GM12872 (cell line): ENCODE measurements around the gene SSTR5.

ENCODE experiments used
- TF ChIP-seq, protein P1 (sequence below): IDR thresholded peaks from 3 replicates; pipeline ENCODE4 v1.5.1; 2011; ENCODE audit warnings: low read depth, mild to moderate bottlenecking, low read length, moderate library complexity; ENCODE audit not compliant: insufficient read depth

The SSTR5 gene

DNA sequence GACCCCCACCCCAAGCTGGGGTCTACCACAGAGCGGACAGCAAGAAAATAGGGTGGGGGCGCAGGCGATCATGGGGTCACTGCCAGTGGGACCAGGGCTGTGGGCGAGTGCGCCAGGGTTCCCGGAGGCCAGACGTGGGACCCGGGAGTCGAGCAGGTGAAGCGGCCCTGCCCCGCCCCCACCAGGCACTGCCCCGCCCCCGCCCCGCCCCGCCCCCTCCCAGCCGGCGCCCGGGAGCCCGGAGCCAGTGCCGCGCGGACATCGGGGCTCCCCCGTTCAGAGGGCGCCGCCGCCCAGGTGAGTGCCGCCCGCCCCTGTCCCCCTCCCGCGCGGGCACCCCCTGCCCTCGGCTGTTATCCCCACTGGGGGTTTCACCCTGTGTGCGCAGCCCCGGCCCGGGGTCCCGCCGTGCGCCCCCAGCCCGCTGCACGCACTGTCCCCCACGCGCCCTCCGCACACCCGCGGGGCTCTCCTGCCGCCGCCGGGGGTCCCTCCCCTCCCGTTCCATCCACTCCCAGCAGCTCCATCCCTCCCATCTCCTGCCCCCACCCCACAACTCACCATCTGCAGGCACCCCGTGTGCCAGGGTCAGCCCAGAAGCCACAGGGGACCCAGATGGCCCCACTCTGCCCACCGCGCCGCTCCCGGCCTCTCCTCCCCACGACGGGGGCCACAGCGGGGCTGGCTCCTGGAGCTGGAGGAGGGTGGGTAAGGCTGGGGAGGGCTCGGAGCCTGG is at the start of gene SSTR5:
Gene SSTR5 (plus strand): TSS at position 222 of the 736 bp plus-strand sequence. CDS start 6,122 bp downstream, outside the sequence.
- TF ChIP-seq, protein P1, sequence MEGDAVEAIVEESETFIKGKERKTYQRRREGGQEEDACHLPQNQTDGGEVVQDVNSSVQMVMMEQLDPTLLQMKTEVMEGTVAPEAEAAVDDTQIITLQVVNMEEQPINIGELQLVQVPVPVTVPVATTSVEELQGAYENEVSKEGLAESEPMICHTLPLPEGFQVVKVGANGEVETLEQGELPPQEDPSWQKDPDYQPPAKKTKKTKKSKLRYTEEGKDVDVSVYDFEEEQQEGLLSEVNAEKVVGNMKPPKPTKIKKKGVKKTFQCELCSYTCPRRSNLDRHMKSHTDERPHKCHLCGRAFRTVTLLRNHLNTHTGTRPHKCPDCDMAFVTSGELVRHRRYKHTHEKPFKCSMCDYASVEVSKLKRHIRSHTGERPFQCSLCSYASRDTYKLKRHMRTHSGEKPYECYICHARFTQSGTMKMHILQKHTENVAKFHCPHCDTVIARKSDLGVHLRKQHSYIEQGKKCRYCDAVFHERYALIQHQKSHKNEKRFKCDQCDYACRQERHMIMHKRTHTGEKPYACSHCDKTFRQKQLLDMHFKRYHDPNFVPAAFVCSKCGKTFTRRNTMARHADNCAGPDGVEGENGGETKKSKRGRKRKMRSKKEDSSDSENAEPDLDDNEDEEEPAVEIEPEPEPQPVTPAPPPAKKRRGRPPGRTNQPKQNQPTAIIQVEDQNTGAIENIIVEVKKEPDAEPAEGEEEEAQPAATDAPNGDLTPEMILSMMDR: no peak

DNA sequence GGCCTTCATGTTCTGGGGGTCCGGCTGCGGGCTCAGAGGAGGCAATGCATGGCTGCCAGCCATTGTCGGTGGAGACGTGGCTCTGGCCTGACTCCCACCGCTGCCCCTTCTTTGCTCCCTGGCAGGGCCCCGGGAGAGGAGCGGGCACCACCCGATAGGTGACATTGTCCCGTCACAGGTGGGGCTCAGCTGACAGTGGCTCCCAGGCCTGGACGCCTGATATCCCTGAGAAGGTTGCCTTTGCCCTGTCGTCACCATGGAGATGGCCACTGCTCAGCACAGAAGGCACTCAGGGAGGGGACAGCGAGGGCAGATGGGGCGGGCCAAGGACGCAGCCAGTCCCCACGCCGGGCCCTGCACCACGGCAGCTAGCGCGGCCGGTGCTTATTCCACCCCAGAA is 48.4 kb upstream of the SSTR5 start:
- TF ChIP-seq, protein P1: no peak

DNA sequence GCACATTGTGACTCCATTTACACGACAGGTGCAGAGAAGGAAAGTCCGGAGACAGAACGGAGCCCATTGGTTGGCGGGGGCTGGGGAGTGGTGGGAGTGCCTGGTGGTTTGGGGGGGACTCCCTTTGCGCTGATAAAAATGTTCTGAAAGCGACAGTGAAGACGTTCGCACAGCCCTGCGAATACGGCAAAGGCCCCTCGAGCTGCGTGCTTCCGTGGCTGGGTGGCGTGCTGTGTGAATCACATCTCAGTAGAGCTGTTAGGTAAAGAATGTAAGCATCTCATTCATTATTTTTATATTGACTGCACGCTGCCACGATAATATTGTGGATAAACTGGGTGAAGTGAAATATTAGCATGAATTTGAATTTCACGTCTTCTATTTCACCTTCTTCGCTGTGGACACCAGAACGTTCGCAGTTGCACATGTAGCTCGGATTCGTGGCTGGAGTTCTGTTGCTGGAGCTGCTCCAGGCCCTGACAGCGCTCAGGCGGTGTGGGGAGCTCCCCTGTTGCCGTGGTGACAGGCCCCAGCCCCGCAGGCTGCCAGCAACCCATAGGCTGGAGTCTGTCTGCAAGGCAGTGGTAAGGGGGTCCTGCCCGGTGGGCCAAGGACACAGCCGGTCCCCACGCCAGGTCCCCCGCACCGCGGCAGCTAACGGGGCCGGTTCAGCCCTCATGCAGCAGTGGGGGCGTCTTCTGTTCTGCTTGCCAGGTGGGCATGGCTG is 46.3 kb upstream of the SSTR5 start:
- TF ChIP-seq, protein P1: no peak

DNA sequence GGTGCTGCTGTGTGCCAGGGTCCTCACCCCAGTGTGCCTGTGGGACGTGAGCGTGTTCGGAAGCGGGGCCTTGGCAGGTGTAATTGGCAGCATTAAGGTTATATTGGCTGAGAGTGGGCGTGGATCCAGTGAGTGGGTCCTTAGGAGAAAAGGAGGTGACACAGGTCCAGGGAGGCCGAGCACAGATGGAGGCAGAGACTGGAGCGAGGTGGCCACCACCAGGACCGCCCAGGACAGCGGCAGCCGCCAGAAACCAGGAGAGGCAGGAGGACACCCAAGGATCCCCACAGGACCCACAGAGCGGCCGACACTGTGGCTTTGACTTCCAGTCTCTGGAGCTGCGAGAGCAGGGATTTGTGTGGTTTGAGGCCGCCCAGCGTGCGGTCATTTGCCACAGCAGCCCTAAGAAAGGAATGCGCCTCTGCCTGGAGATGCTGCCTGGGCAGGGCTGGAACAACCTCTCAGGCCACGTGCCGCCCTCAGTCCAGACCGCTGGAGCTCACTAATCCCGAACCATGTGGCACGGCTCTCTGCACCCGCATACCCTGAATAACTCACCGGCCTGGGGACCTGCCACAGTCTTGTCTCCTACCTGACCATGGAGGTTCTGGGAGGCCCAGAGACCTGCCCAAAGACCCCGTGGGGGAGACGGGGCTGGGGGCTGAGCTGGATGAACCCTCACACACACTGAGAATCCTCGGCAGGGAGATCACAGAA is 45.6 kb upstream of the SSTR5 start:
- TF ChIP-seq, protein P1: no peak

DNA sequence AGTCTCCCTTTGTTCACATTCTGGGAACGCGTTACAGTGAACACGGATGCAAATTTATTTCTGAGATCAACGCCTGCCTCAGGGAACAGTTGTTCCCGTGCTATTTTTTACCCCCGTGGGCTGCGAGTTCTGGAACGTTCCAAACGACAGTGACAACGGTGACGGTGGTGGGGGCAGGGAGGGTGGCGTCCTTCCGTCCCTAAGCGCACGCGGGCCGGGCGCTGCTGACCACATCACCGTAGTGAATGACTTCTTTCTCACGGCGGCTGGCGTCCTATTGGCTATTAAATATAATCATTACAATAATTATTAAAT is 45.1 kb upstream of the SSTR5 start:
- TF ChIP-seq, protein P1: no peak

- TF ChIP-seq, protein P1: no peak
Measured at GRCh38 chr16:1028056-1028455, 44.5 kb upstream of the SSTR5 start.

DNA sequence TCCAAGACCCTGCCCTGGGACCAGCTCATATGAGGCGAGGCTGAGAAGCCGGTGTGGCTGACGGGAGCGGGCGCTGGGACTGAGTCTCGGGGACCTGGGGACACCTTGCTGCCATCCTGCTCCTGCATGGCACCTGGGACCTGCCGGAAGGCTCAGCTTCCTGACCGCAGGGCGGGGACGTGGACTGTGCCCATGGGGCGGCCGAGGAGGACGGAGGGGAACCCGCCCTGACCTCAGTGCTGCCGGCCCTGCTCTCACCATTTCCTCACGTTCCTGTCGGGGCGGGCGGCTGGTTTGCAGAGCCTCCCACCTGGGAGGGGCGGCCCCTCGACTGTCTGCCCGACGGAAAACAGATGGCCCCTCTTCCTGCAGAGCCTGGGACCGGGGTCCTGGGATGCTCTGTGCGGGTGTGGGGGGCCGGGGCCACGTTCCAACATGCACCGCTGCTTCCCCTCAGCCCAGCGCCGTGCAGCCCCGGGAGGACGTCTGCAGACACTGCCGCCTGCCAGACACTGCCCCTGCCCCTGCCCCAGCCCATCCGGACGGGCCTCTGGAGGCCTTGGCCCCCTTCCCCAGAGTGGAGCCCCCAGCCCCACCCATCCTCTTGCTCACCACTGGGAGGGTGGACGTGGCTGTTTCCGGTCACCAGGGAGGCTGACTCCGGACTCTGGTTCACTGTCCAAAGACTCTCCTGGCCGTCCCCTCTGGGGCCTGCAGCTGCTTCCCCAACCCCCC is 43.9 kb upstream of the SSTR5 start:
- TF ChIP-seq, protein P1: no peak
